Mesenchymal stem cell (in vitro differentiated cells and primary cell): ENCODE results near the gene TMEM81.

ENCODE experiments used
- DNase-seq: peaks from one replicate; pipeline ENCODE4 v3.0.0-alpha.2; 2013
- H2AFZ ChIP-seq: one replicate; pipeline ENCODE4 v1.6.1; 2013; ENCODE audit warnings: low read depth, mild to moderate bottlenecking, control low read depth, inconsistent platforms, low read length, moderate library complexity
- H2AK5ac ChIP-seq: 2 replicates; pipeline ENCODE4 v1.6.1; 2013; ENCODE audit warnings: low read length, moderate library complexity, mild to moderate bottlenecking, inconsistent platforms; ENCODE audit not compliant: severe bottlenecking
- H2BK120ac ChIP-seq: one replicate; pipeline ENCODE4 v1.6.1; 2013; ENCODE audit warnings: low read depth, mild to moderate bottlenecking, inconsistent platforms, low read length, moderate library complexity
- H2BK12ac ChIP-seq, 2 experiments: one replicate each; pipeline ENCODE4 v1.6.1; 2013; ENCODE audit warnings: inconsistent platforms in 2 of 2, low read length in 2 of 2, mild to moderate bottlenecking in 2 of 2, moderate library complexity in 2 of 2, control low read depth in 1 of 2
- H2BK15ac ChIP-seq: one replicate; pipeline ENCODE4 v1.6.1; 2013; ENCODE audit warnings: mild to moderate bottlenecking, low read depth, inconsistent platforms; ENCODE audit not compliant: poor library complexity, severe bottlenecking
- H2BK5ac ChIP-seq: 2 replicates; pipeline ENCODE4 v1.6.1; 2013; ENCODE audit warnings: low read depth, mild to moderate bottlenecking, low read length, control low read depth, inconsistent platforms; ENCODE audit not compliant: poor library complexity, severe bottlenecking
- H3K14ac ChIP-seq, 2 experiments: one replicate each; pipeline ENCODE4 v1.6.1; 2013; ENCODE audit warnings: inconsistent platforms in 2 of 2, low read length in 2 of 2, control low read depth in 1 of 2, mild to moderate bottlenecking in 1 of 2, moderate library complexity in 1 of 2
- H3K18ac ChIP-seq, 2 experiments: one replicate each; pipeline ENCODE4 v1.6.1; 2013; ENCODE audit warnings: inconsistent platforms in 2 of 2, low read length in 2 of 2, control low read depth in 1 of 2, low read depth in 1 of 2, mild to moderate bottlenecking in 1 of 2
- H3K23ac ChIP-seq, 2 experiments: one replicate each; pipeline ENCODE4 v1.6.1; 2013; ENCODE audit warnings: inconsistent platforms in 2 of 2, low read length in 2 of 2, mild to moderate bottlenecking in 2 of 2, moderate library complexity in 2 of 2, control low read depth in 1 of 2
- H3K27ac ChIP-seq: 2 replicates; pipeline ENCODE4 v1.5.1; 2013; ENCODE audit warnings: mild to moderate bottlenecking, moderate library complexity, low read length, control low read depth, inconsistent platforms; ENCODE audit not compliant: poor library complexity, severe bottlenecking
- H3K27me3 ChIP-seq, 2 experiments: 2 replicates each; pipeline versions ENCODE4 v1.6.1 to v1.7.0; 2013; ENCODE audit warnings: low read length in 2 of 2, mild to moderate bottlenecking in 2 of 2, moderate library complexity in 2 of 2, control low read depth in 1 of 2, inconsistent platforms in 1 of 2; ENCODE audit not compliant: control insufficient read depth in 1 of 2, insufficient read depth in 1 of 2
- H3K36me3 ChIP-seq, 2 experiments: 2 replicates each; pipeline versions ENCODE4 v1.6.1 to v1.7.0; 2013; ENCODE audit warnings: low read length in 2 of 2, control low read depth in 1 of 2, inconsistent platforms in 1 of 2, low read depth in 1 of 2, mild to moderate bottlenecking in 1 of 2; ENCODE audit not compliant: insufficient read depth in 2 of 2, control insufficient read depth in 1 of 2
- H3K4ac ChIP-seq, 2 experiments: one replicate each; pipeline ENCODE4 v1.6.1; 2013; ENCODE audit warnings: inconsistent platforms in 2 of 2, low read length in 2 of 2, mild to moderate bottlenecking in 2 of 2, moderate library complexity in 2 of 2, control low read depth in 1 of 2, low read depth in 1 of 2
- H3K4me1 ChIP-seq: 2 replicates; pipeline ENCODE4 v1.6.1; 2013; ENCODE audit warnings: low read depth, low read length, control low read depth; ENCODE audit not compliant: control insufficient read depth, insufficient read depth
- H3K4me2 ChIP-seq: 2 replicates; pipeline ENCODE4 v1.6.1; 2013; ENCODE audit warnings: low read length, mild to moderate bottlenecking, inconsistent platforms; ENCODE audit not compliant: poor library complexity, severe bottlenecking
- H3K4me3 ChIP-seq, 2 experiments: 2 replicates each; pipeline versions ENCODE4 v1.5.1 to v1.7.0; 2013; ENCODE audit warnings: low read length in 2 of 2, mild to moderate bottlenecking in 2 of 2, control low read depth in 1 of 2, low read depth in 1 of 2; ENCODE audit not compliant: insufficient read depth in 1 of 2
- H3K79me1 ChIP-seq: replicated peaks from 2 replicates; pipeline ENCODE4 v1.6.1; 2013; ENCODE audit warnings: mild to moderate bottlenecking, control low read depth, low read length, inconsistent platforms; ENCODE audit not compliant: poor library complexity, severe bottlenecking
- H3K9ac ChIP-seq: 2 replicates; pipeline ENCODE4 v1.7.0; 2013; ENCODE audit warnings: mild to moderate bottlenecking, low read length, moderate library complexity
- H3K9me3 ChIP-seq: 2 replicates; pipeline ENCODE4 v1.7.0; 2013; ENCODE audit warnings: mild to moderate bottlenecking, low read length; ENCODE audit not compliant: control insufficient read depth
- H4K8ac ChIP-seq: one replicate; pipeline ENCODE4 v1.6.1; 2013; ENCODE audit warnings: inconsistent platforms, mild to moderate bottlenecking, low read length, moderate library complexity
- H4K91ac ChIP-seq: one replicate; pipeline ENCODE4 v1.6.1; 2013; ENCODE audit warnings: mild to moderate bottlenecking, low read length, inconsistent platforms
- WGBS: methylation state at CpG from one replicate; pipeline ENCODE4 v1.1.7; 2013; ENCODE audit warnings: mixed read lengths; 5-methylcytosine and 5-hydroxymethylcytosine counted together

The TMEM81 gene

DNA sequence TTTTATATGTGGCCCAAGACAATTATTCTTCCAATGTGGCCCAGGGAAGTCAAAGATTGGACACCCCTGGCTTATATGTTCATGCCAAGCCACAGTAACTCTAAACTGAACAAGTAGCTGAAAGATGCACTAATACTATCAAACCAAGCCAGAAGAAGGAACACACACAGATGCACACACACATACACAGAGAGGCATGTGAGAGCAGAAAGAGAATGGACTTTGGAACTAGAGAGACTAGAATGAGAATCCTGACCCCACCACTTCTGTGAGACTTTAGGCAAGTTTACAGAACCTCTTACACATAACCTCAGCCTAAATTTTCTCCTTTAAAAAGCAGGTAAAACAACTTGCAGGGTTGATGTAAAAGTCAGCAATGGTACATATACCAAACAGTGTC is 11.2 kb upstream of the TMEM81 start:
- no peak overlapping the region for H4K91ac ChIP-seq
- peaks cover 28 to 81% of the 10 kb centered on the region in 2 experiments for H3K36me3 ChIP-seq
- no peaks in the 10 kb centered on the region for H3K27me3 ChIP-seq

DNA sequence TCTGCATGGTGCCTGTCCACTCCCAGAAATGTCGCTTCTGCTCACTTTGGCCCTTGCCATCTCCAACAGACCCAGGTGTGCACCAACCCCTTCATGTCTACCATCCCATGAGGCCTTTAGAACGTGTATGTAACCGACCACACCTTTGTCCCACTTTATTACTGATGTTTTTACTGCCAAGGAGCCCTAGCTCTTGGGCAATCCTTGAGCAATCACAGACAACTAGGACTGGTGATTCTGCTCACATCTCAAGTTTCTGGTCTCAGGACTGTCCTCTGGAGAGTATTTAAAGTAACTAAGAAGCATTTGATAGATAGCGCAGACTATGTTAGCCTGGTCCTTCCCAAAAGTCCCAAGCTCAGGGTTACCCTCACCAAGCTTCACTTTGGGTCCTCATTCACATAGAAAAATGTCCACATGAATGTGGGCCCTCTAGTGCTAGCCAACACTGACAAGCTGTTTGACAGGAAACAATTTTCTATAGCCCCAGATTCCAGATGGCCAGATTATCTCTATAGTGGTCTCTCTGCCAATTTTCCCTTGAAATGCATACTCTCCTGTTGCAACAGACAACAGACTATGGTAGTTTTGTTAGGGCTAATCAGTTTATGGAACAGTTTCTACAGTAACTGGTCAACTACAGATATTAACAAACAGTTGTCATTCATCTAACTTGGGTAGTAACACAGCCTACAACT is 6.9 kb upstream of the TMEM81 start:
- WGBS = 90% methylated on average over 4 of the region's 4 CpGs

More for the DNA sequence above, 11.2 kb upstream of the TMEM81 start:
- no peak overlapping the region for H2BK5ac ChIP-seq
- no peak overlapping the region for H3K14ac ChIP-seq
- no peak overlapping the region for H3K18ac ChIP-seq
- no peak overlapping the region for H3K27ac ChIP-seq
- DNase-seq = no peak
- no peak overlapping the region for H3K4me2 ChIP-seq
- H2BK15ac ChIP-seq = no peak overlapping the region
- H3K4me1 ChIP-seq = peaks cover 2% of the 10 kb centered on the region
- no peak overlapping the region for H2AK5ac ChIP-seq
- no peak overlapping the region for H3K4me3 ChIP-seq
- no peak overlapping the region for H3K4ac ChIP-seq
- H3K79me1 ChIP-seq = peaks cover 13% of the 10 kb centered on the region
- H3K9me3 ChIP-seq = no peaks in the 10 kb centered on the region
- H3K23ac ChIP-seq = no peak overlapping the region
- H2BK120ac ChIP-seq = no peak overlapping the region
- H2BK12ac ChIP-seq = no peak overlapping the region
- H2AFZ ChIP-seq = no peak overlapping the region
- no peak overlapping the region for H3K9ac ChIP-seq
- H4K8ac ChIP-seq = no peak overlapping the region

DNA sequence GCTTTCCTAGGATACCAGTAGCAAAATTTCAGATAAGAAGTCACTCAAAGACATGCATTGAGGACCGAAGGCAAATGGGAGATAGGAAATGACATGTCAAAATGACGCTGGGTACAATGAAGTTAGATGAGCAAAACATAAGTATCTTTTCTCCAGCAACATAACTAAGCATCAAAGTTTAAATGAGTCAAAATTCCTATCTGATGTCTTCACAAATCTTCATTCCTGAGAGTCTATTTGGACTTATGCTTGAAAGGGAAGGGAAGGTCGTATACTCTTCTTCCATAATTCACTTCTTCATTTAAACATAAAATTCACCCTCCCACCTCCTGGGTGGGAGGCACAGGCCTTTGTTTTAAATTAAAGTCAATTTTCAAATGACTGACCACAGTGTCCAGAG is 4.1 kb upstream of the TMEM81 start:
- H3K4me2 ChIP-seq = no peak overlapping the region
- no peak overlapping the region for H2AFZ ChIP-seq
- no peak overlapping the region for H2BK12ac ChIP-seq
- H3K23ac ChIP-seq = no peak overlapping the region
- H3K4me3 ChIP-seq = no peak overlapping the region
- no peak for DNase-seq
- H3K27me3 ChIP-seq = no peaks in the 10 kb centered on the region
- H3K4me1 ChIP-seq = no peaks in the 10 kb centered on the region
- H2BK120ac ChIP-seq = no peak overlapping the region
- no peak overlapping the region for H4K91ac ChIP-seq
- no peak overlapping the region for H3K14ac ChIP-seq
- no peak overlapping the region for H2BK15ac ChIP-seq
- peaks cover 15% of the 10 kb centered on the region for H3K79me1 ChIP-seq
- WGBS = no CpG with 5 or more reads among the region's 3 CpGs
- no peak overlapping the region for H3K18ac ChIP-seq
- no peak overlapping the region for H2BK5ac ChIP-seq
- no peaks in the 10 kb centered on the region for H3K9me3 ChIP-seq
- H3K27ac ChIP-seq = no peak overlapping the region
- peaks cover 29 to 72% of the 10 kb centered on the region in 2 experiments for H3K36me3 ChIP-seq
- no peak overlapping the region for H3K4ac ChIP-seq
- H2AK5ac ChIP-seq = no peak overlapping the region
- H3K9ac ChIP-seq = no peak overlapping the region
- no peak overlapping the region for H4K8ac ChIP-seq

More for the DNA sequence above, 6.9 kb upstream of the TMEM81 start:
- no peak overlapping the region for H2BK5ac ChIP-seq
- H3K79me1 ChIP-seq = peaks cover 13% of the 10 kb centered on the region
- H3K27me3 ChIP-seq = no peaks in the 10 kb centered on the region
- no peaks in the 10 kb centered on the region for H3K9me3 ChIP-seq
- no peak overlapping the region for H3K4me3 ChIP-seq
- H3K36me3 ChIP-seq = peaks cover 21 to 71% of the 10 kb centered on the region in 2 experiments
- no peak overlapping the region for H2BK120ac ChIP-seq
- no peaks in the 10 kb centered on the region for H3K4me1 ChIP-seq
- no peak overlapping the region for H3K4ac ChIP-seq
- DNase-seq = peak; percentile 15
- no peak overlapping the region for H2BK15ac ChIP-seq
- no peak overlapping the region for H3K18ac ChIP-seq
- H2AK5ac ChIP-seq = no peak overlapping the region
- H3K27ac ChIP-seq = no peak overlapping the region
- no peak overlapping the region for H2AFZ ChIP-seq
- no peak overlapping the region for H4K8ac ChIP-seq
- H2BK12ac ChIP-seq = no peak overlapping the region
- H3K9ac ChIP-seq = no peak overlapping the region
- no peak overlapping the region for H3K14ac ChIP-seq
- H3K23ac ChIP-seq = no peak overlapping the region
- no peak overlapping the region for H3K4me2 ChIP-seq
- H4K91ac ChIP-seq = no peak overlapping the region

DNA sequence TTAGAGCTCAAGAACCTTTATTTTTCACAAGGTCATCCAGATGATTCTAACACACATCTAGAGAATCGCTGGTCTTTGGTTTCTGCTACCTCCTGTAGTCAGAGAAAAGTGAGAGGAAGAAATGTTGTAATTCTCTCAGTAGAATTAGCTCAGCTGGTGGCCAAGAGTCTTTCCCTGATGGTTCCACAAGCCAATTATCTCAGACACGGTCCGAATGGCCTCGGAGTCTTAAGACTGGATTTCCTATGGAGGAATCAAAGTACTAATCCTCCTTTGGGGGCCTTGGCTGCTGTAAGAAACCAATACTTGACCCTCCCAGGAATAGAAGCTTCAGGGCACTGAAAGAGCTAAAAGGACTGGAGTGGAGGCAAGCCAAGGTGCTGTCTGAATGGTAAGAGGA is 1.8 kb downstream of the TMEM81 start:
- Histone ChIP-seq H3K79me1 (peaks cover 4% of the 10 kb centered on the region), H3K4me2 (no peak overlapping the region), H2BK12ac (no peak overlapping the region), H3K4me1 (no peaks in the 10 kb centered on the region), H3K36me3 (peaks cover 17 to 50% of the 10 kb centered on the region in 2 experiments), H3K23ac (no peak overlapping the region), H3K18ac (no peak overlapping the region), H2BK120ac (no peak overlapping the region), H3K9ac (no peak overlapping the region), H3K27me3 (no peaks in the 10 kb centered on the region), H2AFZ (no peak overlapping the region), H3K4me3 (no peak overlapping the region), H2AK5ac (no peak overlapping the region), H2BK5ac (no peak overlapping the region), H3K4ac (no peak overlapping the region), H3K27ac (no peak overlapping the region), H3K14ac (no peak overlapping the region), H4K8ac (no peak overlapping the region), H3K9me3 (no peaks in the 10 kb centered on the region), H2BK15ac (no peak overlapping the region), H4K91ac (no peak overlapping the region)
- no peak for DNase-seq
- WGBS = 96% methylated on average over 4 of the region's 4 CpGs
